NCI-H446 treated with DMSO at 0.1 percent for 48 hours (cell line): ENCODE results near the gene OAF.

Experiments
- DNase-seq: peaks from one replicate; lab custom pipeline; 2025; lab: John Stamatoyannopoulos, UW

OAF gene

GRCh38 chr11:120184371-120184945, 26.4 kb upstream of the OAF start:
- DNase-seq: no peak

DNA sequence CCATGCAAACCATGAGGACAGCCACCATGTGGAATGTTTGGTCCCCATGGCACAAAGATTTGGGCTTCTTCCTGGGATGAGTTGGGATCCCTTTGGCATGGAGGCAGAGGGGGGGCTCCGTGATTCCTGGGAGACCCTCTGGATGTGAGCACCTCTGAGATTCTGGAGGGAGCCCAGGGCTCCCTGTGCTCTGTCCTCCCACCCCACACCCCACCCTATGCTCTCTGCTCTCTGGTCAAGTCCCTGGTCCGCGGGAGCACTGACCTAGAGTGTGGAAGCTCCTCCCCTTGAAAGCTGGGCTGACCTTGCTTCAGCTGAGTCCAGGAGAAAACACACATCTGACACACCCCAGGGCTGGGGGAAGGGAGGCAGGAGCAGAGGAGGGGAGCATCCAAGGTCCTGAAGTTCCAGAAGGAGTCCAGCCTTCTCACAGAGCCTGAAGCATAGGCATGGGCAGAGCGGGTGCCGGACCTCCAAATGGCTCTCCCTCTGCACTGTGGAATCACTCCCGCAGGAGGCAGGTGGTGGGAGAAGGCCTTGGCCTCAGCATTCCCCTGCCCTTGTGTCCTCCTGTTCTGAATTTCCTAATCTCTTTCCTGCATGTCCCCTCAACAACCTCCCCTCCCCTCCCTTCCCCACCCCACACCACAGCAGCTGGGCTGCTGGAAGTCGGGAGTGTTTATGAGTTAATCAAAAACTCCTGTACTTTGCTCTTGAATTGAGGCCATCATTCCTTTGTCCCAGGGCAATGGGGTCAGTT, 25.7 kb upstream of the OAF start:
- no peak for DNase-seq

DNA sequence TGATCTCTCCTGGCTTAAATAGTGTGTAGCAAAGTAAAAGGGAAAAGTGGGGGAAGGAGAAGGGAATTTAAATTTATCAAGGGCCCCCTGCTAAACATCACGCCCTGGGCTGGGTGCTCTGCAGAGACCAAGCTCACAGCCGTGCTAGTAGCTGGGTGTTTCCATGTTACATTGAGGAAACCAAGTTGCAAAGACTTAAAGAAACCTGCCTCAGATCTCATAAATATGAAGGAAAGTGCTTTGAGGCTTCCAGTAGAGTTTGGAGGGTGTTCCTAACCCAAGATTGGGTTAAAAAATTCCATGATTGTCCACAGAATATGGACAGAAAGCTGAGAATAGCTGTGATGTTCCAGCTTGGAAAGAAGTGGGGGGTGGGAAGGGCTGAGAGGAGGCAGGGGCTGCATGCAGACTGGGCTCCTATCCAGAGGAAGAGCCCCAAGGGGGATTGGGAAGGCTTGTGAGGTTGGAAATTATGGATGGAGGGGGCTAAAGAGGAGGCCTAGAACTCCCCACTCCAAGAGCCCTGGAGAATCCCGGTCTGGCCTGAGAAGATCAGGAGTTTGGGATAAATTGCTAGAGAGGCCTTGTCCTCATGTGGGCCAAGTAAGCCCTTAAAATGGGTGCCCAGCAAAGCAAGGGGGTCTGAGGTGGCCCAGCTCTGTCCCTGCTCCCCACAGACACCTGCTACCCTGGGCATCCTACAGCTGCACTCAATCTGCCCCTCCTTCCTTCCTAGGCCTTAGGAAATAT, 25.0 kb upstream of the OAF start:
- DNase-seq: no peak

GRCh38 chr11:120186456-120186773, 24.4 kb upstream of the OAF start:
- no peak for DNase-seq

GRCh38 chr11:120186774-120187591, 23.8 kb upstream of the OAF start:
- DNase-seq: no peak

- DNase-seq: no peak
Measured at GRCh38 chr11:120188371-120188770, 22.5 kb upstream of the OAF start.

DNA sequence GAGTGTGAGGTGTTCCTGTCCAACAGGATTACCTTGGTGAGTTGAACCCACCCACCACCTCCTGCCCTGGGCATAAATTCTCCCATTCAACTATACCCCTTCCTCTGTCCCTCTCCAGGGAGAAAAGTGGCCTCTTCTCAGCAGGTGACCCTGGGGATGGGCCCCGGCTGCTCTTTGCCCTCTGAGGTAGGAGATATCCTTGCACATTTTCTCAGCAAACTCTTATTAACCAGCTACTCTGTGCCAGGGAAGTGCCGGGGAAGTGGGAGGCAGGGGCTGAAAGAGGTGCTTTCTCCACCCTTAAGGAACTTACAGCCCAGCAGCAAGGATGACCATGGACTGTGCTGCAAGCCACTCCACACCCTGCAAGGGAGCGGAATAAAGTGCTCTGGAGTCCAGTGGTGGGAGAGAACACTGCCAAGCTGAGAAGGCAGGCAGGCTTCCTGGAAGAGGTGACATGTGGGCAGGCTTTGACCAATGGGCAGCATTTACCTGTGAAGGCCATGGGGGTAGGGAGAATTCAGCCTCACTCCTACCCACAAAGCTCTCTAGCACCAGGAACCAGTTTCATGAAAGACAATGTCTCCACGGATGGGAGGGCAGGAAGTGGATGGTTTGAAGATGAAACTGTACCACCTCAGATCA, 21.9 kb upstream of the OAF start:
- no peak for DNase-seq

DNA sequence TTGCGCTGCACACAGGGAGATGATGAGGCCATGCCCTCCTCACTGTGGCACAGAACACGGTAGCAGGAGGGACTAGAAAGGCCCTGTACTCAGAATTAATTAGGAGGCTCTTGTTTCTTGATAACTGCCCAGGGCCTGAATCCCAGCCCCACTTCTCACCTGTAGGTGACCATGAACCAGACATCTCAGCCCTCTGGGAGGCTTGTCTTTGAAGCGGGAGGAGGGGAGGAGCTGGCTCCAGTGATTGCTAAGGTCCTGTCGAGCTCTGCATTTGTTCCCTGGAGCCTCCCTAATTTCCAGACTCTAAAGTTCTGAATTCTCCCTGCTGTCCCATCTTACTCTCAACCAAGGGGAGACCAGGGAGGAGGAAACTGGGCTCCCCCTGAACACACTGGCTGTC, 19.8 kb upstream of the OAF start:
- DNase-seq: no peak

GRCh38 chr11:120192831-120193625, 17.8 kb upstream of the OAF start:
- no peak for DNase-seq

- no peak for DNase-seq
Measured at GRCh38 chr11:120194166-120194565, 16.7 kb upstream of the OAF start.

DNA sequence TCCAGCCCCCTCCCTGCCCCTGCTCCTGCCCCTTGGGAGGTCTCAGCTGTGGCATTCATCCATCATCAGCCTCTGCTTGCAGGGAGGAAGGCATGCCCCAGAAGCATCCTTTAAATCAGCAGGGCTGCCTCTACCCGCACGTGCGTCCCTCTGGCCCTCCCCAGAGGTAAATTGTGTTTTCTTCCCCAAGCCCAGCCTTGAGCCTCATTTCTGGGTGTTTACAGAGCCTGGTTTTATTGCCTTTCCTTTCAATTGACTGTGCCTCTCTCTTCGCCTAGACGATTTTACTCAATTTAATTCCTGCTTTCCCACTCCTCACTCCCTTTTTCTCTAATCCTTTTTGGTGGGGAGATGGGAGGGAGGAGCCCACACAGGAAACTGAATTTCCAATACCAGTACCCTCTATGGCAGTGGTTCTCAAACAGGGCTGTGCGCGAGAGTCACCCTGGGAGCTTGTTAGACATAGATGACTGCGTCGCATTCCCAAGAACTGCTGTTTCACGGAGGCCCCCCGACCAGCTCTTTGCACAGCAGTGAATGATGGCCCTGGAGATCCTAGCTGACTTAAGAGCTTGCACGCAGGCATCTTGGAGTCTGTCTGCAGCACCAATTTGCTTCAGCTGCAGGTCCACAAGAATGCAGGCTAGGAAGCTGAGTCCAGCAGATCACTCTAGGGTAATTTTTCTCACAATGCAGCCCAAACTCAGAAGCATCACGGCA, 15.1 kb upstream of the OAF start:
- DNase-seq: no peak

DNA sequence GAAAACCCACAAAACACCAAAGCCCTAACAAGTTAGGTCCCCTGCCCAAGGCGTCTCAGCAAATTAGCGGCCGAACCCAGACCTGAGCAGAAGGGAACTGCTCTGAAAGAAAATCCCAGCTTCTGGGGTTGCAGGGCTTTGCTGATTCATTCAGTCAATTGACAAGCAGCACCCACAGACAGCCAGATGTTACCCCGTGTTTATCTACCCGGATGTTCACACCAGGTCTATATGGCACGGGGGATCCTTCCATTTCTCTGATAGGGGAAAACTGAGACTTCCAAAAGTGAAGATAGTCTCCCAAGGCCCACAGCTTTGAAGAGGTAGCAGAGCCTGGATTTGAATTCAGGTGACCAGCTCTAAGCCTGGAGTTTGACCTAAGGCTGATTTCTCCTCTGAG, 14.0 kb upstream of the OAF start:
- no peak for DNase-seq

DNA sequence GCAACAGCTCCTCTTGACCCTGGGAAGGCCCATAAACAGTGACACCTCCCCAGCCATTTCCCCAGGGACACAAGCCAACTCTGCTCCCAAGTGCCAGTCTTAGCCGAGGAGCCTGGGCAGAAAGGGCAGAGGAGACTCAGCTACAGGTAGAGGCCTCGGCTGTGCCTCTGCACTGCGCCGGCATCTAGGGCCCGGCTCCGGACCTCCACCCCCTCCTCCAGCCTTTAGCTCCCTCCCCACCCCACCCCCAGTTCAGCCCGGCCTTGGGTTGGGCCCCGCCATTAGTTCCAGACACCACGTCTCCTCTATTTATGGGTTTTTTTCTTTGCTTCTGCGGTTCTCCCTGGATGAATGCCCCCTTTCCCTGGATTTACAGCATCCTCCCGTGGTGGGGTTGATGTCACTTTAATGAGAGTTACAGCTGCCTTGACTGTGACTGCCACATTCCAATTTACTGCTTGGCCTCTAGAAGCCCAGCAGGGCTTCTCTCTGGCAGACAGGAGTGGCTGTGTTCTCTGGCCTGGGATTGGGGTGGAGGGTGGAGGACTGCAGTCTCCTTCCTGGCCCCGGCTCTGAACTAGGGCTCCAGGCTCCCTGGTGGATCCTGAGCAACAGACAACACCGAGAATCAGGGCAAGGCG, 13.5 kb upstream of the OAF start:
- no peak for DNase-seq

DNA sequence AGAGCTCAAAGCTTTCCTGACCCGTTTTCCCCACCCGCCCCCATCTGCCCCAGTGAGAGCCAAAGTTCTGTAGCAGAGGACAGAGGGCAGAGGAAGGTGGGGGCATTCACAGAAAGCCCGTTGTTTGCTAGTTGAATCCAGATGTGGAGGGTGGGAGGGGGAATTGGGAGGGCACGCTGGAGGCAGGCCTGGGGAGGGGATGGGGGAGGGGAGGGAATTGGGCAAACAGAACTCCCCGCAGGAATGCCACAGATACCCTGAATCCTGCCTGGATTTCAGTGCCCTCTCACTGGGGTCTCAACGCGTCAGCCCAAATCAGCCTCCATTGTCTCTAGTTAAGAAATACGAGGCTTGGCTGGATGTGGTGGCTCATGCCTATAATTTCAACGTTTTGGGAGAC, 12.9 kb upstream of the OAF start:
- no peak for DNase-seq

DNA sequence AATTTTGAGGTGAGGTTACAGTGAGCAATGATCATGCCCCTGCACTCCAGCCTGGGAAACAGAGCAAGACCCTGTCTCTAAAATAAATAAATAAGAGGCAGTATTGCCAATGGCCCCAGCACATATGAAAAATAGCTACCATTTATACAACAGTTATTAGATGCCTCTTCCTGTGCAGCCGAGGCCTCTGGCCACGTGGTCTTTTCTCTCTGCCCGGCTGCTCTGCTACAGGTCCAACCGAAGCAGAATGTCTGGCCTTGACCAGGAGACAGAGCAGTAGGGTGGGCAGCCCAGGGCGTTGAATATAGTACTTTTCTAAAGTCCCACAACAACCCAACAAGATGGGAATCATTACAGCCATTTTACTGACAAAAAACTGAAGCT, 12.4 kb upstream of the OAF start:
- no peak for DNase-seq

GRCh38 chr11:120198787-120199469, 11.9 kb upstream of the OAF start:
- DNase-seq: no peak

DNA sequence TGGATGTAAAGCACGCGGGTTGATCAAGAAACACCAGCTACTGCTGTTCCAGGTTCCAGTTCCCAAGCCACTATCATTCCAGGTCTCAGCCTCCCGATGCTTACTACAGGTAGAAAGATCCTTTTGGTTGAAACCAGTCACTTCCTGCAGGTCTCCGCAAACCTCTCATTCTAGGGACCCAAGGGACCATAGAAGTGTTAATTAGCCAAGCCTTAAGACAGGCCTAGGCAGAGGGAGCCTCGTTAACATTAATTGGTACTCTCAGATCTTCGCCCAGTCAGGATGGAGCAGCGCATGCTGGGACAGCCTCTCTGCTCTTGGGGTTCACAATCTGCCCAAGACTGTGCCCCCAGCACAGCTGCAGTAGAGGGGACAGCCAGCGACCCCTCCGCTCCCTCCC, 11.2 kb upstream of the OAF start:
- DNase-seq: no peak

- DNase-seq: no peak
Measured at GRCh38 chr11:120200677-120201076, 10.2 kb upstream of the OAF start.

GRCh38 chr11:120201653-120202052, 9.2 kb upstream of the OAF start:
- DNase-seq: no peak

DNA sequence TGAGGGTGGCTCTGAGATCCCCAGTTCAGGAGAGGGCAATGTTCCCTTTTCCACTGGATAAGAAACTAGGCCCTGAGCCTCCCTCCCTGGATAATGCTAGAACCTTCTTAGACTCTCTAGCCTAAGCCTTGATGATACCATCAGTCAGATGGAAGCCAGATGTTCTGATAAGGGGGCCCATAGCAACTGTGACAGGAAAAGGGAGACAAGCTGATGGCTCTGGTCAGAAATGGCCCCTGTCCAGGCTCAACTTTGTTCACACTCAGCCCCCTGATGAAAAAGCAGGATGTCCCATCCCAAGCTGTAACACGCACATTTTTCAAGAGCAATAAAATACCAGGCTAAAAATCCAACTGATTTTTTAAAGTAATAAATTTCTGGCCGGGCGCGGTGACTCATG, 7.2 kb upstream of the OAF start:
- DNase-seq: no peak
